HepG2 (cell line): ENCODE results near the gene MARF1. TPM values are rescaled to one million over a fixed set of nuclear protein-coding genes. Genes with fewer than 3 reads are reported as not detected.

Experiments
- ARNT2 ChIP-seq: sonication (generic); formaldehyde crosslinking; IDR thresholded peaks from 2 replicates; pipeline ENCODE4 v1.8.0; 2022; ENCODE audit warnings: mild to moderate bottlenecking, low read depth, missing genetic modification reagents, moderate library complexity
- HDAC6 ChIP-seq: fragments of 200-600 bp; sonication (generic); IDR thresholded peaks from 2 replicates; pipeline ENCODE4 v1.7.0; 2017; ENCODE audit warnings: mild to moderate bottlenecking, antibody characterized with exemption, low read length, low read depth
- HNF4A ChIP-seq: sonication (generic); formaldehyde crosslinking; IDR thresholded peaks from 2 replicates; pipeline ENCODE4 v1.4.0; 2020; ENCODE audit warnings: missing genetic modification reagents
- IRF2 ChIP-seq: IDR thresholded peaks from 2 replicates; pipeline ENCODE4 v1.6.1; 2018; ENCODE audit warnings: missing genetic modification reagents, missing compliant biosample characterization
- JDP2 ChIP-seq: sonication (generic); formaldehyde crosslinking; IDR thresholded peaks from 2 replicates; pipeline ENCODE4 v1.8.1; 2022; ENCODE audit warnings: missing genetic modification reagents, borderline replicate concordance
- JUND ChIP-seq: sonication (generic); formaldehyde crosslinking; IDR thresholded peaks from 2 replicates; pipeline ENCODE4 v1.8.0; 2022; ENCODE audit warnings: mild to moderate bottlenecking, missing genetic modification reagents
- NFKBIZ ChIP-seq: IDR thresholded peaks from 2 replicates; pipeline ENCODE4 v1.6.1; 2018; ENCODE audit warnings: missing genetic modification reagents, missing compliant biosample characterization
- RCOR2 ChIP-seq: IDR thresholded peaks from 2 replicates; pipeline ENCODE4 v1.6.1; 2016; ENCODE audit warnings: missing biosample characterization, missing genetic modification reagents
- SP1 ChIP-seq, 2 experiments: fragments of 450-650 bp in 1 of 2; sonication (generic) in 1 of 2; formaldehyde crosslinking in 1 of 2; IDR thresholded peaks; 2 replicates each; pipeline versions ENCODE4 v1.4.0 to v1.6.1; 2016 to 2020; ENCODE audit warnings: missing genetic modification reagents in 1 of 2
- SRSF1 ChIP-seq: fragments of 200-400 bp; formaldehyde crosslinking; optimal IDR thresholded peaks from 2 replicates; pipeline ENCODE3; 2017; ENCODE audit warnings: mild to moderate bottlenecking, low read depth, low read length, moderate library complexity
- THAP11 ChIP-seq: IDR thresholded peaks from 2 replicates; pipeline ENCODE4 v1.6.1; 2016; ENCODE audit warnings: missing biosample characterization, missing genetic modification reagents
- ZBTB33 ChIP-seq: sonication (generic); formaldehyde crosslinking; IDR thresholded peaks from 2 replicates; pipeline ENCODE4 v1.4.0; 2020; ENCODE audit warnings: missing genetic modification reagents
- ZBTB40 ChIP-seq, 2 experiments: fragments of 450-650 bp in 1 of 2; sonication (generic) in 1 of 2; formaldehyde crosslinking in 1 of 2; IDR thresholded peaks; 2 replicates each; pipeline versions ENCODE4 v1.6.1 to v1.8.0; 2016 to 2022; ENCODE audit warnings: antibody characterized with exemption in 1 of 2, mild to moderate bottlenecking in 1 of 2, missing genetic modification reagents in 1 of 2
- ZNF251 ChIP-seq: sonication (generic); formaldehyde crosslinking; IDR thresholded peaks from 2 replicates; pipeline ENCODE4 v1.9.0; 2021; ENCODE audit warnings: mild to moderate bottlenecking, missing genetic modification reagents
- ZNF362 ChIP-seq: sonication (generic); formaldehyde crosslinking; IDR thresholded peaks from 2 replicates; pipeline ENCODE4 v1.4.0; 2020; ENCODE audit warnings: missing genetic modification reagents, mild to moderate bottlenecking, borderline replicate concordance
- ZNF766 ChIP-seq: sonication (generic); formaldehyde crosslinking; IDR thresholded peaks from 2 replicates; pipeline ENCODE4 v1.5.0; 2020; ENCODE audit warnings: missing genetic modification reagents, borderline replicate concordance
- ZNF768 ChIP-seq: sonication (generic); formaldehyde crosslinking; IDR thresholded peaks from 2 replicates; pipeline ENCODE4 v1.4.0; 2020; ENCODE audit warnings: missing genetic modification reagents
- polyA plus RNA-seq, 8 experiments: library from polyadenylated mRNA; depleted of rRNA in 3 of 8; stranded (reverse) in 7 of 8; unstranded in 1 of 8; fragments of >200 nt; fragmentation: Illumina TruSeq in 4 of 8; extraction: Trizol in 4 of 8; gene quantifications; 2 replicates each; pipeline versions ENCODE4 v1.2.1 to v1.2.3, GENCODE V29; 2011 to 2016; ENCODE audit warnings: low read depth in 4 of 8, missing spikeins in 1 of 8, mixed read lengths in 1 of 8; ENCODE audit not compliant: insufficient read depth in 1 of 8
- total RNA-seq, 5 experiments: library from RNA; depleted of rRNA; stranded (reverse); fragments of >200 nt; fragmentation: Illumina TruSeq; extraction: Trizol; gene quantifications; 2 replicates each; pipeline ENCODE4 v1.2.3, GENCODE V29; 2016; ENCODE audit warnings: low read depth in 1 of 5

MARF1 gene
- total and polyA plus RNA-seq, 2 of the 13 experiments (the other 11 are each of a cell fraction or from before 2014, with no cell fraction given) = 8.7 to 20.7 TPM

GRCh38 chr16:15607700-15608396 lies 35.1 kb downstream of the MARF1 start (continued):
- TF ChIP-seq ZBTB40 (IDR thresholded peaks at IDR 0.05) (no peak), ZBTB40 (CRISPR knock-in tag; IDR thresholded peaks at IDR 0.05) (peak; percentile 63), HDAC6 (no peak), THAP11 (CRISPR knock-in tag) (no peak), IRF2 (CRISPR knock-in tag) (no peak; the same call in 1 of the 2 replicates), JUND (CRISPR knock-in tag) (no peak; the same call in 1 of the 2 replicates), ZNF768 (no peak), ZNF766 (CRISPR knock-in tag) (no peak), RCOR2 (CRISPR knock-in tag) (no peak), SRSF1 (no peak), ARNT2 (no peak), ZNF251 (CRISPR knock-in tag) (no peak), ZBTB33 (no peak), HNF4A (no peak), JDP2 (CRISPR knock-in tag) (no peak), SP1 (IDR thresholded peaks at IDR 0.05) (no peak), SP1 (CRISPR knock-in tag; IDR thresholded peaks at IDR 0.05) (no peak), NFKBIZ (0 out of 2 replicates have a peak, but pooled peaks have one; percentile 35), ZNF362 (CRISPR knock-in tag) (no peak)
